ENCODE data around the gene TTLL1. TPM values are rescaled to one million over a fixed set of nuclear protein-coding genes. Genes with fewer than 3 reads are reported as not detected.

The TTLL1 gene
- total RNA-seq, 1 experiment from 2014 or later: 5.5 TPM

DNA sequence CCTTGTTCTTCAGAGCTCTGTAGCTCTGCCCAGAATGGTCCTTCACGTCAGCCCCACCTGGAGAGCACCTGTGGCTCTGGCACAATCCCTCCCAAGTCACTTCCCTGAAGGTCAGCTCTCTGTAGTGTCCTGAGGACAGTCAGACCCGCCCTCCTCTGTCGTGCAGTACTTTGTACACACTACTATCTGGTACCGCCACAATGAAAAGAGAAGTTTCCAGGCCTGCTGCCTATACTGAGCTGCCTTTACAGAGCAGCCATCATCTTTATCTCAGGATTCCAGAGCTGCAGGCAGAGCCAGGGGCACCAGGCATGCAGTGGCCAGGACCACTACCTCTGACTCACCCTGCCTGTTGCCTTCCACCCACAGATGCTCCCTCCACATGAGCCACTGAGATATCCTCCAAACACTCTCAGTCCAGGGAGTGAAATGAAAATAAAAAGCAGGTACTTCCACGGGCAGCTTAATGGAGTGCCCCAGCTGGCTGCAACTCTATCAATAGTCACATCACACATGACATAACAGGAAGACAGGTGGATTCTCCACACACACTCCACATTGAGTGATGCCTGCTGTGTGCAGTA lies 81.6 kb downstream of the TTLL1 start:
- no peaks in the 10 kb centered on the region for H3K27me3 Mint-ChIP-seq (ENCODE audit: low read depth)
- H3K36me3 Mint-ChIP-seq: peaks cover 5% of the 10 kb centered on the region
- ATAC-seq: peak; percentile 26; the same call in 1 of the 2 replicates
- POLR2A ChIA-PET: interaction anchor here (0.5 kb wide), 1 partner anchor 133 kb away, joined by 3 read pairs; no protein-coding TSS in a partner anchor
- CTCF ChIA-PET: interaction anchor here (1.1 to 2.1 kb wide), 4 partner anchors 43 to 140 kb away, joined by 3 to 5 read pairs (median 4); no protein-coding TSS in a partner anchor
- TF ChIP-seq, protein P1, sequence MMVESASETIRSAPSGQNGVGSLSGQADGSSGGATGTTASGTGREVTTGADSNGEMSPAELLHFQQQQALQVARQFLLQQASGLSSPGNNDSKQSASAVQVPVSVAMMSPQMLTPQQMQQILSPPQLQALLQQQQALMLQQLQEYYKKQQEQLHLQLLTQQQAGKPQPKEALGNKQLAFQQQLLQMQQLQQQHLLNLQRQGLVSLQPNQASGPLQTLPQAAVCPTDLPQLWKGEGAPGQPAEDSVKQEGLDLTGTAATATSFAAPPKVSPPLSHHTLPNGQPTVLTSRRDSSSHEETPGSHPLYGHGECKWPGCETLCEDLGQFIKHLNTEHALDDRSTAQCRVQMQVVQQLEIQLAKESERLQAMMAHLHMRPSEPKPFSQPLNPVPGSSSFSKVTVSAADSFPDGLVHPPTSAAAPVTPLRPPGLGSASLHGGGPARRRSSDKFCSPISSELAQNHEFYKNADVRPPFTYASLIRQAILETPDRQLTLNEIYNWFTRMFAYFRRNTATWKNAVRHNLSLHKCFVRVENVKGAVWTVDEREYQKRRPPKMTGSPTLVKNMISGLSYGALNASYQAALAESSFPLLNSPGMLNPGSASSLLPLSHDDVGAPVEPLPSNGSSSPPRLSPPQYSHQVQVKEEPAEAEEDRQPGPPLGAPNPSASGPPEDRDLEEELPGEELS (CRISPR knock-in tag; IDR thresholded peaks at IDR 0.05): no peak
- no peak for TF ChIP-seq ZNF396 (CRISPR knock-in tag; IDR thresholded peaks at IDR 0.05; ENCODE audit: borderline replicate concordance)
- no peak for TF ChIP-seq ZNF281 (CRISPR knock-in tag; IDR thresholded peaks at IDR 0.05)
- TF ChIP-seq, protein P2, sequence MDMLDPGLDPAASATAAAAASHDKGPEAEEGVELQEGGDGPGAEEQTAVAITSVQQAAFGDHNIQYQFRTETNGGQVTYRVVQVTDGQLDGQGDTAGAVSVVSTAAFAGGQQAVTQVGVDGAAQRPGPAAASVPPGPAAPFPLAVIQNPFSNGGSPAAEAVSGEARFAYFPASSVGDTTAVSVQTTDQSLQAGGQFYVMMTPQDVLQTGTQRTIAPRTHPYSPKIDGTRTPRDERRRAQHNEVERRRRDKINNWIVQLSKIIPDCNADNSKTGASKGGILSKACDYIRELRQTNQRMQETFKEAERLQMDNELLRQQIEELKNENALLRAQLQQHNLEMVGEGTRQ (CRISPR knock-in tag; IDR thresholded peaks at IDR 0.05): no peak
- TF ChIP-seq, protein P3, sequence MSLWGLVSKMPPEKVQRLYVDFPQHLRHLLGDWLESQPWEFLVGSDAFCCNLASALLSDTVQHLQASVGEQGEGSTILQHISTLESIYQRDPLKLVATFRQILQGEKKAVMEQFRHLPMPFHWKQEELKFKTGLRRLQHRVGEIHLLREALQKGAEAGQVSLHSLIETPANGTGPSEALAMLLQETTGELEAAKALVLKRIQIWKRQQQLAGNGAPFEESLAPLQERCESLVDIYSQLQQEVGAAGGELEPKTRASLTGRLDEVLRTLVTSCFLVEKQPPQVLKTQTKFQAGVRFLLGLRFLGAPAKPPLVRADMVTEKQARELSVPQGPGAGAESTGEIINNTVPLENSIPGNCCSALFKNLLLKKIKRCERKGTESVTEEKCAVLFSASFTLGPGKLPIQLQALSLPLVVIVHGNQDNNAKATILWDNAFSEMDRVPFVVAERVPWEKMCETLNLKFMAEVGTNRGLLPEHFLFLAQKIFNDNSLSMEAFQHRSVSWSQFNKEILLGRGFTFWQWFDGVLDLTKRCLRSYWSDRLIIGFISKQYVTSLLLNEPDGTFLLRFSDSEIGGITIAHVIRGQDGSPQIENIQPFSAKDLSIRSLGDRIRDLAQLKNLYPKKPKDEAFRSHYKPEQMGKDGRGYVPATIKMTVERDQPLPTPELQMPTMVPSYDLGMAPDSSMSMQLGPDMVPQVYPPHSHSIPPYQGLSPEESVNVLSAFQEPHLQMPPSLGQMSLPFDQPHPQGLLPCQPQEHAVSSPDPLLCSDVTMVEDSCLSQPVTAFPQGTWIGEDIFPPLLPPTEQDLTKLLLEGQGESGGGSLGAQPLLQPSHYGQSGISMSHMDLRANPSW (CRISPR knock-in tag; conservative IDR thresholded peaks at IDR 0.05; ENCODE audit: low read depth): no peak
- no peak for TF ChIP-seq MLX (CRISPR knock-in tag; IDR thresholded peaks at IDR 0.05)
- TF ChIP-seq, protein P4, sequence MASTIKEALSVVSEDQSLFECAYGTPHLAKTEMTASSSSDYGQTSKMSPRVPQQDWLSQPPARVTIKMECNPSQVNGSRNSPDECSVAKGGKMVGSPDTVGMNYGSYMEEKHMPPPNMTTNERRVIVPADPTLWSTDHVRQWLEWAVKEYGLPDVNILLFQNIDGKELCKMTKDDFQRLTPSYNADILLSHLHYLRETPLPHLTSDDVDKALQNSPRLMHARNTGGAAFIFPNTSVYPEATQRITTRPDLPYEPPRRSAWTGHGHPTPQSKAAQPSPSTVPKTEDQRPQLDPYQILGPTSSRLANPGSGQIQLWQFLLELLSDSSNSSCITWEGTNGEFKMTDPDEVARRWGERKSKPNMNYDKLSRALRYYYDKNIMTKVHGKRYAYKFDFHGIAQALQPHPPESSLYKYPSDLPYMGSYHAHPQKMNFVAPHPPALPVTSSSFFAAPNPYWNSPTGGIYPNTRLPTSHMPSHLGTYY (CRISPR knock-in tag; IDR thresholded peaks at IDR 0.05): no peak
- TF ChIP-seq, protein P5, sequence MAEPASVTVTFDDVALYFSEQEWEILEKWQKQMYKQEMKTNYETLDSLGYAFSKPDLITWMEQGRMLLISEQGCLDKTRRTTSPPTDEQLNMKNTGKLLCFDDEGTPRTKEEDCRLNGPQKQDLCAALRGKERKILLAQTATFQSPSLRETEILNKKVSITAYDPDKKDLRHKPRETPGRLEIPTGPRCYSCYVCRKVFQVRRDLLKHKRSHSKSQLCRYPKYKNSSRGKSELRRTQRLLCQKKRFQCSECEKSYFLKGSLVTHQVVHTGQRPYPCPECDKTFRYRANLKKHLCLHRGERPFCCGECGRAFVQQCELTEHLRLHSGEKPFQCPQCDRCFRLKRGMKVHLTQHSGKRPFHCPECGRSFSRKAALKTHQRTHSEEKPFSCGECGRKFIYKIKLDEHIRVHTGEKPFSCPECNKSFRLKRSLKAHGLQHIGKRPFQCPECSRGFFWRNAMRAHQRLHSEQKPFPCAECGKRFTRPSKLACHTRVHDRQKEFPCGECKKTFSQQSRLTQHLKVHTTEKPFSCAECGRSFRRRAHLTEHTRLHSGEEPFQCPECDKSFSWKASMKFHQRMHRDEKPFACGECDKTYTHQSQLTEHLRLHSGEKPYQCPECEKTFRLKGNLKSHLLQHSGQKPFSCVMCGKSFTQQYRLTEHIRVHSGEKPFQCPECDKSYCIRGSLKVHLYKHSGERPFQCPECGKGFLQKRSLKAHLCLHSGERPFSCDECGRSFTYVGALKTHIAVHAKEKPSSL (CRISPR knock-in tag; conservative IDR thresholded peaks at IDR 0.05): no peak
- no peak for TF ChIP-seq NFE2L1 (CRISPR knock-in tag; IDR thresholded peaks at IDR 0.05)
- TF ChIP-seq JAZF1 (CRISPR knock-in tag; IDR thresholded peaks at IDR 0.05): no peak
- TF ChIP-seq USF1 (CRISPR knock-in tag; IDR thresholded peaks at IDR 0.05): no peak
- TF ChIP-seq PRDM15 (CRISPR knock-in tag; IDR thresholded peaks at IDR 0.05): no peak
- TF ChIP-seq ZBTB21 (CRISPR knock-in tag; IDR thresholded peaks at IDR 0.05; ENCODE audit: borderline replicate concordance): no peak
- TF ChIP-seq PRRX2 (CRISPR knock-in tag; IDR thresholded peaks at IDR 0.05): no peak
- peaks cover 65% of the 10 kb centered on the region for H3K4me1 Mint-ChIP-seq
- DNase-seq (ENCODE audit: low spot score): no peak
- H3K27ac Mint-ChIP-seq: no peak overlapping the region
- peaks cover 4% of the 10 kb centered on the region for H3K9me3 Mint-ChIP-seq
- no peak overlapping the region for H3K4me3 Mint-ChIP-seq
